Left kidney (tissue), 2 donors: Measurements from ENCODE around the gene GDF10. TPM values are rescaled to one million over a fixed set of nuclear protein-coding genes. Genes with fewer than 3 reads are reported as not detected.

Experiments used
- DNase-seq: peaks from one replicate; pipeline ENCODE4 v3.0.0-alpha.2; 2013
- polyA plus RNA-seq: library from polyadenylated mRNA; unstranded; fragments of 120-200 nt; gene quantifications from one replicate; pipeline ENCODE4 v1.2.1, GENCODE V29; 2013; ENCODE audit not compliant: insufficient read length

Gene GDF10
- polyA plus RNA-seq, 1 donor: 1.6 TPM

DNA sequence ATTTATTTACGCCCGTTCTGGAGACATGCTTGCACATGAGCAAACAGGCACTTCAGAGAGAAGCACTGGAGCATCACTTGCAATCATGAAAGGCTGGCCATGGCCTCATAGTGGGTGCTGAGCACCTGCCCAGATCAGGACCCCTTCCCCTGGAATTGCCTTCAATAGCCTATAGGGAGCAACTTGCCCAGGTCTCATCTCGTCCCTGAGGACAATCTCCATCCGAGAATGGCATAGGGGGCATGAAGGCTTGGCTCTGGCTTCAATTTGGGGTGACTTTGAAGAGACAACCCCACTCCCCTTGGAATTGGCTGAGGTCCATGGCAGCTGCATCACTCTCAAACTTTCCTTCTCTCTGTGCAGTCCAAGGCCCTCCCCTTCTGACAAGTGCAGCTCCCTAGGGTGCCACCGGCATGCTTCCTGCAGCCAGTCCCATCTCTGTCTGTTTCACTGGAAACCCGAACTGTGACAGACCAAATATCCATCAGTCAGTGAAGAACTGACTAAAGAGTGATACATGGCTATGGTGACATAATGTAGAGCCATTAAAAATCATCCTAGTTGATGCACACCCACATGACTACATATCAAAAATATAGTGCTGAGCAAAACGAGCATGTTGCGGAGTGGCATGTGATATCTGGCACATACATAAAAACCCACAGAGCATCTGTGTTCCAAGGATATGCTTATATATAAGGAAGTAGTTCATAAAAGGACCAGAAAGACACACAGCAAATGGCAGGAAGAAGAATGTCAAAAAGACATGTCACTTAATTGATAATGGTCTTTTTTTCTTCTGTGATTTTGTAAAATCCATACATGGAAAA is 34.7 kb downstream of the GDF10 start:
- no peak for DNase-seq

- no peak for DNase-seq
Observed at GRCh38 chr10:47335906-47336305, 35.9 kb downstream of the GDF10 start.

DNA sequence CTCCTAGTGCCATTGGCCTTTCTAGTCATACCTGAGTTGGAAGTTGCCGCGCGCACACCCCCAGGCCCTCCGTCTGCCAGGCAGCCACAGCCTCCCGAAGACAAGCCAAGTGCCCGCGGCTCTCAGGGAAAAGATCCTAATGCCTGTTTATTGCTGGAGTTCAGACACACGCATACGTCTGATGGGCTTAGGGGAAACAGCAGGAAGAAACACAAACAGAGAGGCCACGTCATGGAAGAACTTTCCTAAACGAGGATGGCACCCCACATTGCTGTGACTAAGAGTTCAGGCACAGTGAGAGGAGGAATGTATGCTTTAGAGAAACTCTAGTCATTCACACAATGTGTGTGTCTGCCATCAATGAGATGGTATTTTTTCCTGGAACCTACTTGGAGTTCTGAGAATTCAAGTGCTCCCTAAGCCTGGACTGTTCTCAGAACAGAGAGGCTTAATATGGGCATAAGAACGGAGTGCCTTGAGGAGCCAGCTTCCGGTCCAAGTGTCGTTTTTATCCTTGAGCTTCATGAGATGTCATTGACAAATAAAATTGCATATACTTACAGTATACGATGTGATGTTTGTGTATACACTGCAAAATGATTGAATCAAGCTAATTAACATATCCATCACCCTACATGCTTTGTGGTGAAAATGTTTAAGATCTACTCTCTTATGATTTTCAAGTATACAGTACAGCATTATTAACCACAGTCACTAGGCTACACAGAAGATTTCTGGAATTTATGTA is 36.6 kb downstream of the GDF10 start:
- DNase-seq: no peak

GRCh38 chr10:47337310-47337709 is 37.3 kb downstream of the GDF10 start:
- no peak for DNase-seq

DNA sequence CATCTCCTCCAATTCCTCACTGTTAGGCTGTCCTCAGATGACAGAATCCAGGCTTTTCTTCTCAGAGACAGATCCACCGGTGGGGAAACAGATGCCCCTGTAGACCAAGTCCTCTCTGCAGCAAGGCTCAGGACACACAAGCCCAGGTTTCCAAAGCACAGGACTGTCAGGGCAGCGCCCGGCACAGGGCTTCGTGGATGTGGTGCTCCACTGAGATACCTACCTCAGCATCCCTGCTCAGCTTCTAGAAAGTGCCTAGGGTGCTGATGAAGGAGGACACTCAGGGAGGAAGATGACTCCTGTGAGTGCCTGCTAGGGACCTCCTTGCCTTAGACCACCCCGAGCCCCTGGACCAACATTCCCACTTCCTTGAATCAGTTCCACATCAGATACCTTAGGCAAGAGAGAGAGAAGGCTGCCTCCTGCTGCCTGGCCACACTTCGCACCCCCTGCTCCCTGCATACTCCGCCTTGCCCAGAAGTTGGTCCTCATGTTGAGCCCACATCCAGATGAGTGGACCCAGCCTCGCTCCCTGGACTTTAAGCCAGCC is 39.3 kb downstream of the GDF10 start:
- no peak for DNase-seq

- DNase-seq: no peak
Observed at GRCh38 chr10:47339759-47340607, 40.0 kb downstream of the GDF10 start.

GRCh38 chr10:47340608-47341170 is 40.7 kb downstream of the GDF10 start:
- DNase-seq: peak; percentile 36

GRCh38 chr10:47344996-47345870 is 45.2 kb downstream of the GDF10 start:
- DNase-seq: no peak

DNA sequence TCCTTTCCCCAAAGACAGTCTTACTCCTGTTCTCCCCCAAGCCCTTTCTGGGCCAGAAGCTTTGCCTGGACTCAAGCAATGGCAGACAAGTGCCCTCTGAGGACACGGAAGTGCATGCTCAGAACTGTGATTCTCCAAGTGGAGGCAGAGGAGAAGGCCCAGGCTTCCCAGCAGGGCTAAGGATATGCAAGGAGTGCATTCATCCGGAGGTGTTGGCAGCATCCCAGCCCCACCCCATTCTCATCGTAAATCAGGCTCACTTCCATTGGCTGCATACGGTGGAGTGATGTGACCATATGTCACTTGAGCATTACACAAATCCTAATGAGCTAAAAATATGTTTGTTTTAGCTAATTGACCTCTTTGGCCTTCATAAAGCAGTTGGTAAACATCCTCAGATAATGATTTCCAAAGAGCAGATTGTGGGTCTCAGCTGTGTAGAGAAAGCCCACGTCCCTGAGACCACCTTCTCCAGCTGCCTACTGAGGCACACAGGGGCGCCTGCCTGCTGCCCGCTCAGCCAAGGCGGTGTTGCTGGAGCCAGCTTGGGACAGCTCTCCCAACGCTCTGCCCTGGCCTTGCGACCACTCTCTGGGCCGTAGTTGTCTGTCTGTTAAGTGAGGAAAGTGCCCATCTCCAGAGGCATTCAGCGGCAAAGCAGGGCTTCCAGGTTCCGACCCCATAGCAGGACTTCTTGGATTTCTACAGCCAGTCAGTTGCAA is 46.7 kb downstream of the GDF10 start:
- no peak for DNase-seq

GRCh38 chr10:47347303-47347675 is 47.3 kb downstream of the GDF10 start:
- DNase-seq: no peak

DNA sequence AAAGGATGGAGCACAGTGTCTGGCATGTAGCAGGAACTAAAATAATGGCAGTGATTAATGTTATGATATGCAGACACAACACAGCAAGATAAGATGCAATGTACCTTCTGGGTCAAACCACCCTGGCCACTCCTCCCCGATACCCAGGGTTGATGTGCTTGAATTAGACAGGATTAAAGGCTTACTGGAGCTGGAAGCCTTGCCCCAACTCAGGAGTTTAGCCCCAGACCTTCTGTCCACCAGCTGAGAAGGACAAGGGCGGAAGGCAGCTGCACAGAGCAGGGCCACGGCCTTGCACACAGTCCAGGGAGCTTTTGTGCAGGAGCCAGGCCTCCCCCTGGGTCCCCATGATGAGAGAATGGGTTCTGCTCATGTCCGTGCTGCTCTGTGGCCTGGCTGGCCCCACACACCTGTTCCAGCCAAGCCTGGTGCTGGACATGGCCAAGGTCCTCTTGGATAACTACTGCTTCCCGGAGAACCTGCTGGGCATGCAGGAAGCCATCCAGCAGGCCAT is 48.2 kb downstream of the GDF10 start, which contains the start of gene RBP3:
Gene RBP3, plus strand, starts transcription at position 226 of the 514 bp plus-strand sequence. Its CDS starts 122 bp downstream, at position 348.
- DNase-seq: no peak

GRCh38 chr10:47348661-47349470 is 48.9 kb downstream of the GDF10 start:
- DNase-seq: no peak

DNA sequence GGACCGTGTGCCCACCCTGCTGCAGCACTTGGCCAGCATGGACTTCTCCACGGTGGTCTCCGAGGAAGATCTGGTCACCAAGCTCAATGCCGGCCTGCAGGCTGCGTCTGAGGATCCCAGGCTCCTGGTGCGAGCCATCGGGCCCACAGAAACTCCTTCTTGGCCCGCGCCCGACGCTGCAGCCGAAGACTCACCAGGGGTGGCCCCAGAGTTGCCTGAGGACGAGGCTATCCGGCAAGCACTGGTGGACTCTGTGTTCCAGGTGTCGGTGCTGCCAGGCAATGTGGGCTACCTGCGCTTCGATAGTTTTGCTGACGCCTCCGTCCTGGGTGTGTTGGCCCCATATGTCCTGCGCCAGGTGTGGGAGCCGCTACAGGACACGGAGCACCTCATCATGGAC is 49.5 kb downstream of the GDF10 start:
- DNase-seq: no peak

GRCh38 chr10:47349941-47350371 is 50.0 kb downstream of the GDF10 start:
- no peak for DNase-seq

DNA sequence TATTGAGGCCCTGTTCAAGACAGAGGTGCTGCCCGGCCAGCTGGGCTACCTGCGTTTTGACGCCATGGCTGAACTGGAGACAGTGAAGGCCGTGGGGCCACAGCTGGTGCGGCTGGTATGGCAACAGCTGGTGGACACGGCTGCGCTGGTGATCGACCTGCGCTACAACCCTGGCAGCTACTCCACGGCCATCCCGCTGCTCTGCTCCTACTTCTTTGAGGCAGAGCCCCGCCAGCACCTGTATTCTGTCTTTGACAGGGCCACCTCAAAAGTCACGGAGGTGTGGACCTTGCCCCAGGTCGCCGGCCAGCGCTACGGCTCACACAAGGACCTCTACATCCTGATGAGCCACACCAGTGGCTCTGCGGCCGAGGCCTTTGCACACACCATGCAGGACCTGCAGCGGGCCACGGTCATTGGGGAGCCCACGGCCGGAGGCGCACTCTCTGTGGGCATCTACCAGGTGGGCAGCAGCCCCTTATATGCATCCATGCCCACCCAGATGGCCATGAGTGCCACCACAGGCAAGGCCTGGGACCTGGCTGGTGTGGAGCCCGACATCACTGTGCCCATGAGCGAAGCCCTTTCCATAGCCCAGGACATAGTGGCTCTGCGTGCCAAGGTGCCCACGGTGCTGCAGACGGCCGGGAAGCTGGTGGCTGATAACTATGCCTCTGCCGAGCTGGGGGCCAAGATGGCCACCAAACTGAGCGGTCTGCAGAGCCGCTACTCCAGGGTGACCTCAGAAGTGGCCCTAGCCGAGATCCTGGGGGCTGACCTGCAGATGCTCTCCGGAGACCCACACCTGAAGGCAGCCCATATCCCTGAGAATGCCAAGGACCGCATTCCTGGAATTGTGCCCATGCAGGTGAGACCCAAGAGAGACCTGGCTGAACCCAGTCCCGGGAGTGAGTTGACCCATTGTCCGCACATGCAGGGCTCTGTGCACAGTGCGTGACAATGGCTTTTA is 51.0 kb downstream of the GDF10 start:
- DNase-seq: no peak

- no peak for DNase-seq
Observed at GRCh38 chr10:47351899-47352815, 52.2 kb downstream of the GDF10 start.
